Lower leg skin (tissue), 4 donors: ENCODE measurements around the gene TRDN. TPM values are rescaled to one million over a fixed set of nuclear protein-coding genes. Genes with fewer than 3 reads are reported as not detected.

Experiments used
- DNase-seq, 2 donors: peaks; one replicate each; pipeline ENCODE4 v3.0.0-alpha.2; 2019; ENCODE audit warnings: low spot score in 2 of 2
- H3K4me3 ChIP-seq: fragments of 200-600 bp; sonication (generic); 2 replicates; pipeline ENCODE4 v1.5.1; 2017; ENCODE audit warnings: mild to moderate bottlenecking, low read depth; ENCODE audit not compliant: poor library complexity, severe bottlenecking
- CTCF ChIP-seq, 3 donors: fragments of 450-650 bp; IDR thresholded peaks; one replicate each; pipeline ENCODE4 v1.5.1; 2016; ENCODE audit warnings: antibody characterized with exemption in 3 of 3, mild to moderate bottlenecking in 3 of 3, moderate library complexity in 2 of 3
- POLR2A ChIP-seq, 2 donors: fragments of 450-650 bp; IDR thresholded peaks; one replicate each; pipeline ENCODE4 v1.6.1; 2016 to 2017; ENCODE audit warnings: antibody characterized with exemption in 2 of 2, mild to moderate bottlenecking in 1 of 2, moderate library complexity in 1 of 2
- WGBS, 2 donors: methylation state at CpG; one replicate each; pipeline ENCODE4 v1.1.5; 2018; 5-methylcytosine and 5-hydroxymethylcytosine counted together
- intact Hi-C: fragments of 100-400 bp; cut with DNase I; formaldehyde crosslinking; loops from one replicate; pipeline ENCODE4 v1.15.0; 2023; ENCODE audit warnings: low total_unique reads
- total RNA-seq, 4 donors: library from RNA; depleted of rRNA; stranded (reverse); fragments of >200 nt; gene quantifications; one replicate each; pipeline ENCODE4 v1.1.0, GENCODE V29; 2016

TRDN gene
- total RNA-seq, 4 donors from 2014 or later, result 0.06 TPM; not detected in 3

- intact Hi-C loops, result no loop called here
- DNase-seq, result no peak
- WGBS, 2 donors, result 17 to 33% methylated on average over 1 of the region's 1 CpG
- no peak overlapping the region for H3K4me3 ChIP-seq
- TF ChIP-seq CTCF (IDR thresholded peaks at IDR 0.05) (no peak), POLR2A (IDR thresholded peaks at IDR 0.05) (no peak)
Observed at GRCh38 chr6:123638865-123639264, 2.1 kb upstream of the TRDN start.

- 81 to 82% methylated on average over 1 of the region's 1 CpG for WGBS, 2 donors
- intact Hi-C loops, result no loop called here
- DNase-seq, result no peak
- TF ChIP-seq CTCF (IDR thresholded peaks at IDR 0.05) (no peak), POLR2A (IDR thresholded peaks at IDR 0.05) (no peak)
- no peak overlapping the region for H3K4me3 ChIP-seq
Observed at GRCh38 chr6:123636282-123636681, 468 bp downstream of the TRDN start.

GRCh38 chr6:123635567-123635966 lies 1.2 kb downstream of the TRDN start:
- TF ChIP-seq POLR2A (IDR thresholded peaks at IDR 0.05) (no peak), CTCF (IDR thresholded peaks at IDR 0.05) (no peak)
- H3K4me3 ChIP-seq, result no peak overlapping the region
- DNase-seq, result no peak
- WGBS, 2 donors, result 92 to 98% methylated on average over 1 of the region's 1 CpG
- intact Hi-C loops, result no loop called here

- H3K4me3 ChIP-seq, result no peak overlapping the region
- no peak for DNase-seq
- intact Hi-C loops, result no loop called here
- 42 to 79% methylated on average over 1 of the region's 1 CpG for WGBS, 2 donors
- TF ChIP-seq POLR2A (IDR thresholded peaks at IDR 0.05) (no peak), CTCF (IDR thresholded peaks at IDR 0.05) (no peak)
Observed at GRCh38 chr6:123635144-123635543, 1.6 kb downstream of the TRDN start.

- intact Hi-C loops, result no loop called here
- 68 to 78% methylated on average over 4 of the region's 4 CpGs for WGBS, 2 donors
- no peak for DNase-seq
- TF ChIP-seq POLR2A (IDR thresholded peaks at IDR 0.05) (no peak), CTCF (IDR thresholded peaks at IDR 0.05) (no peak)
- H3K4me3 ChIP-seq, result no peak overlapping the region
Observed at GRCh38 chr6:123632641-123633040, 4.1 kb downstream of the TRDN start.

- no peak overlapping the region for H3K4me3 ChIP-seq
- WGBS, 2 donors, result 39 to 50% methylated on average over 3 of the region's 3 CpGs
- TF ChIP-seq POLR2A (IDR thresholded peaks at IDR 0.05), result no peak
- TF ChIP-seq CTCF (IDR thresholded peaks at IDR 0.05), result no peak
- DNase-seq, result no peak
- intact Hi-C loops, result no loop called here
Observed at GRCh38 chr6:123629258-123629941, 7.3 kb downstream of the TRDN start.
